GM21737 (cell line): ENCODE measurements around the gene RBM42.
"Not testable (repeated sequence)": the region's sequence is repeated elsewhere in the genome, so short reads cannot be mapped to it uniquely, and the experiment has no call there.

ENCODE experiments used
- ATAC-seq: cut with Tn5 transposase; IDR thresholded peaks from one replicate; pipeline ENCODE4 v1.9.1; 2021; ENCODE audit warnings: mild to moderate bottlenecking, moderate library complexity; ENCODE audit not compliant: unreplicated experiment

The RBM42 gene

GRCh38 chr19:35628565-35629331 lies at the start of gene RBM42:
TSS of gene RBM42 (plus strand) at chr19:35629036. CDS start at chr19:35629154, 118 bp downstream.
- peak; percentile 95 for ATAC-seq

- no peak for ATAC-seq
Measured at GRCh38 chr19:35582760-35583159, 46.1 kb upstream of the RBM42 start.

- ATAC-seq, result no peak
Measured at GRCh38 chr19:35585848-35586247, 43.0 kb upstream of the RBM42 start, which contains the start of gene PMIS2. TSS of gene PMIS2 (plus strand) at chr19:35586173. CDS start at chr19:35586260, 87 bp downstream.

GRCh38 chr19:35587321-35587720 lies 41.5 kb upstream of the RBM42 start:
- no peak for ATAC-seq

- ATAC-seq, result no peak
Measured at GRCh38 chr19:35590875-35591274, 38.0 kb upstream of the RBM42 start.

- ATAC-seq, result no peak
Measured at GRCh38 chr19:35592226-35592625, 36.6 kb upstream of the RBM42 start.

GRCh38 chr19:35595026-35595425 lies 33.8 kb upstream of the RBM42 start:
- not testable (repeated sequence) for ATAC-seq

GRCh38 chr19:35595928-35596327 lies 32.9 kb upstream of the RBM42 start:
- no peak for ATAC-seq

GRCh38 chr19:35596366-35596999 lies 32.4 kb upstream of the RBM42 start:
- peak; percentile 78 for ATAC-seq

- ATAC-seq, result no peak
Measured at GRCh38 chr19:35601971-35602370, 26.9 kb upstream of the RBM42 start.

GRCh38 chr19:35604436-35604835 lies 24.4 kb upstream of the RBM42 start:
- not testable (repeated sequence) for ATAC-seq

- ATAC-seq, result not testable (repeated sequence)
Measured at GRCh38 chr19:35607170-35607569, 21.7 kb upstream of the RBM42 start.

- no peak for ATAC-seq
Measured at GRCh38 chr19:35607661-35608060, 21.2 kb upstream of the RBM42 start.

- ATAC-seq, result no peak
Measured at GRCh38 chr19:35608251-35608650, 20.6 kb upstream of the RBM42 start.

GRCh38 chr19:35609851-35610353 lies 18.9 kb upstream of the RBM42 start:
- ATAC-seq, result peak; percentile 39

- ATAC-seq, result no peak
Measured at GRCh38 chr19:35612224-35612558, 16.6 kb upstream of the RBM42 start.

- peak; percentile 66 for ATAC-seq
Measured at GRCh38 chr19:35612559-35613321, 16.1 kb upstream of the RBM42 start, which contains the start of gene HAUS5. TSS of gene HAUS5 (plus strand) at chr19:35612735. CDS start at chr19:35612795, 60 bp downstream.

- no peak for ATAC-seq
Measured at GRCh38 chr19:35613574-35613973, 15.3 kb upstream of the RBM42 start.

GRCh38 chr19:35615036-35615435 lies 13.8 kb upstream of the RBM42 start:
- ATAC-seq, result no peak

GRCh38 chr19:35618857-35619256 lies 10.0 kb upstream of the RBM42 start:
- ATAC-seq, result no peak

- no peak for ATAC-seq
Measured at GRCh38 chr19:35619290-35619923, 9.4 kb upstream of the RBM42 start.
